Breast epithelium (tissue), 4 donors: ENCODE data around the gene RIPK3. TPM values are rescaled to one million over a fixed set of nuclear protein-coding genes. Genes with fewer than 3 reads are reported as not detected.
"Not testable (repeated sequence)": the region's sequence is repeated elsewhere in the genome, so short reads cannot be mapped to it uniquely, and the experiment has no call there.

ENCODE experiments used
- DNase-seq, 2 donors: peaks; one replicate each; pipeline ENCODE4 v3.0.0-alpha.2; 2019; ENCODE audit warnings: low spot score in 2 of 2
- H3K27ac ChIP-seq, 2 donors: fragments of 200-600 bp; sonication (generic) in 1 of 2; one replicate each; pipeline ENCODE4 v1.5.1; 2016 to 2019; ENCODE audit warnings: mild to moderate bottlenecking in 1 of 2
- H3K27me3 ChIP-seq, 2 donors: fragments of 200-600 bp; sonication (generic) in 1 of 2; one replicate each; pipeline versions ENCODE4 v1.5.1 to v1.6.0; 2017 to 2019; ENCODE audit warnings: control low read depth in 1 of 2, mild to moderate bottlenecking in 1 of 2
- H3K36me3 ChIP-seq: fragments of 200-600 bp; one replicate; pipeline ENCODE4 v1.5.1; 2019
- H3K4me1 ChIP-seq, 2 donors: fragments of 200-600 bp; sonication (generic); one replicate each; pipeline ENCODE4 v1.5.1; 2016 to 2019; ENCODE audit warnings: control low read depth in 1 of 2
- H3K4me3 ChIP-seq, 3 donors: fragments of 200-600 bp; sonication (generic); 1 replicate in 2 of 3; 2 replicates in 1 of 3; pipeline ENCODE4 v1.5.1; 2016 to 2019; ENCODE audit warnings: mild to moderate bottlenecking in 3 of 3, moderate library complexity in 2 of 3
- H3K9me3 ChIP-seq, 2 donors: fragments of 200-600 bp; sonication (generic) in 1 of 2; one replicate each; pipeline ENCODE4 v1.5.1; 2016 to 2019; ENCODE audit warnings: control low read depth in 1 of 2
- POLR2A ChIP-seq: fragments of 450-650 bp; IDR thresholded peaks from one replicate; pipeline ENCODE4 v1.6.1; 2016; ENCODE audit warnings: antibody characterized with exemption, mild to moderate bottlenecking, moderate library complexity
- POLR2AphosphoS5 ChIP-seq, 3 donors: sonication (generic); formaldehyde crosslinking; IDR thresholded peaks; one replicate each; pipeline ENCODE4 v1.6.1; 2017; ENCODE audit warnings: antibody characterized with exemption in 3 of 3
- intact Hi-C: fragments of 100-400 bp; cut with DNase I; formaldehyde crosslinking; loops from one replicate; pipeline ENCODE4 v1.15.1; 2023; ENCODE audit warnings: low total_unique reads
- total RNA-seq, 3 donors: library from RNA; depleted of rRNA; stranded (reverse); fragments of >200 nt; gene quantifications; one replicate each; pipeline ENCODE4 v1.1.0, GENCODE V29; 2016
- TF ChIP-seq, protein P1 (sequence below), 3 donors: fragments of 450-650 bp; IDR thresholded peaks; one replicate each; pipeline ENCODE4 v1.5.1; 2016 to 2017; ENCODE audit warnings: antibody characterized with exemption in 3 of 3, mild to moderate bottlenecking in 3 of 3, moderate library complexity in 3 of 3

Gene RIPK3
- 10 to 100 TPM; 10.7 to 13.4 (median 12.0) TPM for total RNA-seq

DNA sequence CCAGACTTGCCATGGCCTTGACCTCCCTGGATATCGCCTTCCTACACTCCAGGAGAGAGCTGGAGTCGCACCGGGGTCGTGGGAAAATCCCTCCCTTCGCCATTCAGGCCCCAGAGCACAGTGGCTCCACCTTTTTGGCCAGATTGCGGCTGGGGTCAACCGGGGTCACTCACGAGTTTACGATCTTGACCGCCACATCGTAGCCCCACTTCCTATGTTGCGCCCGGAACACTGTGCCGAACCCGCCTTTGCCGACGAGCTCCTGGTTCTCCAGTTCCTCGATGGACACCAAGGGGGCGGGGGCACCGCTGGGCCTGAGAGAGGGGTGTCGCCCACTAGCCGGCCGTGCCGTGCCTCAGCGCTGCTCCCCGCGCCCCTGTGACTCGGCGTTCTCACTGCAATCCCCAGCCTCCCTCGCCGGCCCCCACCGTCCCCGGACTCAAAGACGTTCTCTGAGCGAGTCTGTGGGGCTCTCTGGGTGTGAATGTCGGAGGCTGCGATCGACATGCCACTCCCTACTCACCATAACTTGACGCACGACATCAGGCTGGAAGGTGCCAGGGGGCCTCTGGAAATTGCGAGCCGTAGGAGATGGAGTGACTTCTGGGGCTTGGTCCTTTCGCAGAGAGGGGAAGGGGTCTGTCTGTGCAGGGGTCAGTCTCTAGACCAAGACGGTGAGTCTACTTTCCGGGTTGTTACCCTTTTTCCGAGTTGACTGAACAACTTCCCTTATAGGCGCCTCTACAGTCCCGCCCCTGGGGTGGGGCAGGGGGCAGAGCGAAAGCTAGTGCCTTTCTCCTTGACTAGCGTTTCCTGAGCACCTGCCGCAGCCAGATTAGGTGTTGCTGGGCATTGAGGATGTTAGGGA is at the start of gene RIPK3:
Gene RIPK3 (minus strand): TSS at position 708 of the 868 bp plus-strand sequence. CDS start 165 bp downstream, at position 543.
- TF ChIP-seq POLR2AphosphoS5 (IDR thresholded peaks at IDR 0.05) = no peak
- H3K4me3 ChIP-seq = peak within 1 kb of the TSS; percentile 47 to 66 (median 52)

DNA sequence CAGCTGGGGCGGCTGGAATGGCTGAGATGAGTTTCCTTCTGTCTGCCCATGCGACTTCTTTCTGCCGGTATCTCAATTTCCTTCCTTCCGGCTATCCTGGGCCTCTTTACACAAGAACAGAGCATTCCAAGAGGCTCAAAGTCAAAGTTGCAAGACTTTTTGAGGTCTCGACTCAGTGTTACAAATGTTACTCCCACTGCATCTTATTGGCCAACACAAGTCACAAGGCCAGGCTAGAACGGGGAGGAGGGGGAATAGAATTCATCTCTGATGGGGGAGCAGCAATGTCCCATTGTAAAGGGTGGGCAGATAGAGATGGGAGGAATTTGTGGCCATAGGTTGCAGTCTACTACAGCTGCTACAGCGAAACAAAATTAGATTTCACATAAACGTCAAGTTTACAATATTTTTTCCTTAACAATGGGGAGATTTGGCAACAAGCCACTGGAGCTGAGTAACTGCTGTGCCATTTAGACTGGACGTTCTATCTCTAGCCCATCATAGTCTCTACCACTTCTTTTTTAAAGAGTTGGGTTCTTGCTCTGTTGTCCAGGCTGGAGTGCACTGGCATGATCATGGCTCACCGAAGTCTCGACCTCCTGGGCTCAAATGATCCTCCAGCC is 49.5 kb upstream of the RIPK3 start:
- H3K27ac ChIP-seq = peak overlapping the region in 1 of 2 donors; percentile 50
- no peak overlapping the region for H3K4me3 ChIP-seq
- DNase-seq = no peak
- intact Hi-C loops = no loop called here
- no peaks in the 10 kb centered on the region for H3K36me3 ChIP-seq
- H3K4me1 ChIP-seq = no peaks in the 10 kb centered on the region
- H3K27me3 ChIP-seq = no peaks in the 10 kb centered on the region
- no peaks in the 10 kb centered on the region for H3K9me3 ChIP-seq
- TF ChIP-seq, protein P1, sequence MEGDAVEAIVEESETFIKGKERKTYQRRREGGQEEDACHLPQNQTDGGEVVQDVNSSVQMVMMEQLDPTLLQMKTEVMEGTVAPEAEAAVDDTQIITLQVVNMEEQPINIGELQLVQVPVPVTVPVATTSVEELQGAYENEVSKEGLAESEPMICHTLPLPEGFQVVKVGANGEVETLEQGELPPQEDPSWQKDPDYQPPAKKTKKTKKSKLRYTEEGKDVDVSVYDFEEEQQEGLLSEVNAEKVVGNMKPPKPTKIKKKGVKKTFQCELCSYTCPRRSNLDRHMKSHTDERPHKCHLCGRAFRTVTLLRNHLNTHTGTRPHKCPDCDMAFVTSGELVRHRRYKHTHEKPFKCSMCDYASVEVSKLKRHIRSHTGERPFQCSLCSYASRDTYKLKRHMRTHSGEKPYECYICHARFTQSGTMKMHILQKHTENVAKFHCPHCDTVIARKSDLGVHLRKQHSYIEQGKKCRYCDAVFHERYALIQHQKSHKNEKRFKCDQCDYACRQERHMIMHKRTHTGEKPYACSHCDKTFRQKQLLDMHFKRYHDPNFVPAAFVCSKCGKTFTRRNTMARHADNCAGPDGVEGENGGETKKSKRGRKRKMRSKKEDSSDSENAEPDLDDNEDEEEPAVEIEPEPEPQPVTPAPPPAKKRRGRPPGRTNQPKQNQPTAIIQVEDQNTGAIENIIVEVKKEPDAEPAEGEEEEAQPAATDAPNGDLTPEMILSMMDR (IDR thresholded peaks at IDR 0.05) = no peak
- TF ChIP-seq POLR2A (no peak), POLR2AphosphoS5 (IDR thresholded peaks at IDR 0.05) (no peak)

More for the DNA sequence above, at the start of gene RIPK3:
- intact Hi-C loops = no loop called here
- Histone ChIP-seq H3K9me3 (no peaks in the 10 kb centered on the region), H3K27me3 (peaks cover 0 to 9% of the 10 kb centered on the region in 2 donors), H3K4me1 (no peaks in the 10 kb centered on the region), H3K36me3 (no peaks in the 10 kb centered on the region), H3K27ac (peak within 1 kb of the TSS in 1 of 2 donors; percentile 48)
- no peak for DNase-seq

DNA sequence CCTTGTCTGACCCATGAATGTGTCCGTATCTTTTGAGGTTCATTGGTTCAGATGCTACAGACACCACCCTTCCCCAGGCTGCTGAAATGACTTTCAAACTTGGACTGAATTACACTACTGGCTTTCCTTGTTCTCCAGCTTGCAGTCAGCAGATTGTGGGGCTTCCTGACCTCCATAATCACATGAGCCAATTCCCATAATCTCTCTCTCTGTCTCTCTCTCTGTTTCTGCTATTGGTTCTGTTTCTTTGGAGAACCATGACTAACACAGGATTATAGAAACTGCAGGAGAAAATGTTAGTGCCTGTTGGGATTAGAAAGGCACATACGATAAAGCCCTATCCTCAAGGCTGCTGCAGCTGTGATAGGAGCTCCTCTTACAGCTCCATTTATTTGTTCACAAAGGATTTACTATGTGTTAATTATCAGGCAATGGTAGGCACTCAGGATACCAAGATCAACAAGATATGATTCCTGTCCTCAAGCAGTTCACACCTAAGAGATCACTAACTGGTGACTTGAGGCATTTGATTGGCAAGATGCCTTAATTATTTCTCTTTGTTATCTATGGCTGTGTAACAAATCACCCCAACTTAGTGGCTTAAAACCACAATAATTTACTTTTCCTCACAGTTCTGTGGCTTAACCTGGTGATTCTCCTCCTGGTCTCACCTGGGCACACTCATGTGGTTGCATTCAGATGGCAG is 48.8 kb upstream of the RIPK3 start:
- Histone ChIP-seq H3K4me1 (no peaks in the 10 kb centered on the region), H3K27ac (peak overlapping the region in 1 of 2 donors; percentile 50), H3K36me3 (no peaks in the 10 kb centered on the region), H3K27me3 (no peaks in the 10 kb centered on the region), H3K9me3 (no peaks in the 10 kb centered on the region), H3K4me3 (no peak overlapping the region)
- intact Hi-C loops = no loop called here
- DNase-seq = no peak
- TF ChIP-seq POLR2A = no peak
- TF ChIP-seq, protein P1 (IDR thresholded peaks at IDR 0.05) = no peak
- no peak for TF ChIP-seq POLR2AphosphoS5 (IDR thresholded peaks at IDR 0.05)

DNA sequence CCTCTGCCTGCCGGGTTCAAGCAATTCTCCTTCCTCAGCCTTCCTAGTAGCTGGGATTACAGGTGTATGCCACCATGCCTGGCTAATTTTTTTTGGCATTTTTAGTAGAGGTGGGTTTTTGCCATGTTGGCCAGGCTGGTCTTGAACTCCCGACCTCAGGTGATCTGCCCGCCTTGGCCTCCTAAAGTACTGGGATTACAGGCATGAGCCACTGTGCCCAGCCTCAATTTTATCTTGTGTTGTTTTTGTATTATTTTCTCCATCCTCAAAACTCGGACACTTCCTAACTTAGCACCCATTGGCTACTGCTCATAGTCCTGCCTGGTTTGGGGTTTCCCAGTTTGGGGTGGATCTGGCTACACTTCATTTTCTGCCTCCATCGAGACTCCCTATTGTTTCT is 47.8 kb upstream of the RIPK3 start:
- H3K27ac ChIP-seq, H3K4me3 ChIP-seq, H3K4me1 ChIP-seq, H3K9me3 ChIP-seq, H3K36me3 ChIP-seq, intact Hi-C loops, DNase-seq, H3K27me3 ChIP-seq: not testable (repeated sequence)

DNA sequence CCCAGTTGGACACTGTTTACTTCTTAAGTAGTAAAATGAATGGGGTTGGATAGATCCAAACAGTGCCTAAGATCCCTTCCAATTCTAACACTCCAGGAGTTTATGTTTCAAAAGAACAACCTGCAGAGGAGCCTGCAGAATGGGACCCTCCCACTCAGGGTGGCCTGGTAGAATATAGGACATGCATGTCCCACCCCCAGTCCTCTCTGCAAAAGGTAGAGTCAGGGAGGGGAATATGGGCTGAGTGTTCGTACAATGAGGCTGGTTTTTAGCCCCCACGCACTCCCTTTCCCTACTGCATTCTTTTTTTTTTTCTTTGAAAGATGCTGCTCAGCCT is 47.2 kb upstream of the RIPK3 start:
- no peaks in the 10 kb centered on the region for H3K9me3 ChIP-seq
- no peaks in the 10 kb centered on the region for H3K4me1 ChIP-seq
- intact Hi-C loops = no loop called here
- no peak overlapping the region for H3K27ac ChIP-seq
- no peak for TF ChIP-seq POLR2A
- TF ChIP-seq POLR2AphosphoS5 (IDR thresholded peaks at IDR 0.05) = no peak
- TF ChIP-seq, protein P1 (IDR thresholded peaks at IDR 0.05) = no peak
- no peak for DNase-seq
- H3K36me3 ChIP-seq = no peaks in the 10 kb centered on the region
- no peaks in the 10 kb centered on the region for H3K27me3 ChIP-seq
- no peak overlapping the region for H3K4me3 ChIP-seq

DNA sequence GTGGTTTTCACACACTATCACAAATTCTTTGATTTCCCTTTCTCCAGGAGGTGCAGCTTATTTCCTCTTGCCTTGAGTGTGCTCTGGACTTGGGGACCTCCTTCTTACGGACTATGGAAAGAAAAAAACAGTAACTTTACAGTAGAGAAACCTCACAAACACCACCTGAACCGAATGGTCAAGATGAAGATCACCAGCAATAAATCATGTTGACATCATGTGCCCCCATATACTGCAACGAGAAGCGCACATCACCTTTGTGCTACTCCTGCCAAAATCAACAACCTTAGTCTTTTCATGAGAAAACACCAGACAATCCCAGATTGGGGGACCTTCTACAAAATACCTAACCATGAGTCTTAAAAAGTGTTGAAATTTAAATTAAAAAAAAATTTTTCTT is 45.7 kb upstream of the RIPK3 start:
- no peaks in the 10 kb centered on the region for H3K4me1 ChIP-seq
- H3K36me3 ChIP-seq = no peaks in the 10 kb centered on the region
- intact Hi-C loops = no loop called here
- no peaks in the 10 kb centered on the region for H3K9me3 ChIP-seq
- H3K27me3 ChIP-seq = no peaks in the 10 kb centered on the region
- DNase-seq = no peak
- H3K27ac ChIP-seq = no peak overlapping the region
- TF ChIP-seq, protein P1 (IDR thresholded peaks at IDR 0.05) = no peak
- TF ChIP-seq POLR2AphosphoS5 (IDR thresholded peaks at IDR 0.05) = no peak
- no peak for TF ChIP-seq POLR2A
- no peak overlapping the region for H3K4me3 ChIP-seq
